Measurements from ENCODE around the gene EPHB2.

- TF ChIP-seq CTCF (IDR thresholded peaks at IDR 0.05) (no peak), POLR2A (IDR thresholded peaks at IDR 0.05) (no peak)
Measured at GRCh38 chr1:22826604-22827580, 116.3 kb downstream of the EPHB2 start.
